ENCODE results near the gene NLRP8.
"Not testable (repeated sequence)": the region's sequence is repeated elsewhere in the genome, so short reads cannot be mapped to it uniquely, and the experiment has no call there.

DNA sequence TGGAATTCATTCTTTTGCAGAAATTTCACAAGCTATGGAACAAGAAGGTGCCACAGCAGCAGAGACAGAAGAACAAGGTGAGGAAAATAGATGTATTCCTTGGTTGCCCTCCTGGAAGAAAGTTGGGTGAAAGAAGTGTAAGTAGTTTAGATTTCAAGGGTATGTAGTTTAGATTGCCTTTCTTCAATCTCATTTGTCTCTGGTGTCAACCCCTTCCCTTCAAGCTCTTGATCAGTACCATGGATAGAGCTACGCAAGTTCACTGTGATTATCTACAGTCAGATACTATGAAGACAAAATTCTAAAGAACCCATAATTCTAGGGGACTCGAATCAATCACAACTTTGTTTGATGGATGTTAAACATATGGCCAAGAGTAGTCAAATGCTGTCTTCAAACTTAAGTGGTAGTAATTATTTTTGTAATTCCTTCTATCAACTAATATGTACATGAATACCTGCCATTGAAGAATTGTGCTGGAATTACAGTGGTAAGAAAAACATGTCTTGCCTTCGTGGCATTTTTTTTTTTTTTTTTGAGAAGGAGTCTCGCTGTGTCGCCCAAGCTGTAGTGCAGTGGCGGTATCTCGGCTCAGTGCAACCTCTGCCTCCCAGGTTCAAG, 72.8 kb downstream of the NLRP8 start:
- TF ChIP-seq, protein P1, sequence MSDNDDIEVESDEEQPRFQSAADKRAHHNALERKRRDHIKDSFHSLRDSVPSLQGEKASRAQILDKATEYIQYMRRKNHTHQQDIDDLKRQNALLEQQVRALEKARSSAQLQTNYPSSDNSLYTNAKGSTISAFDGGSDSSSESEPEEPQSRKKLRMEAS (IDR thresholded peaks at IDR 0.05; ENCODE audit: low read depth, low read length) = not testable (repeated sequence)
- not testable (repeated sequence) for TF ChIP-seq GABPA (IDR thresholded peaks at IDR 0.05; ENCODE audit: low read depth); JUND (IDR thresholded peaks at IDR 0.05; ENCODE audit: low read depth, low read length); POLR2AphosphoS5 (IDR thresholded peaks at IDR 0.05; ENCODE audit: low read length)
